GM23248 (cell line): Measurements from ENCODE around the gene PLCB4.

Experiments used
- EZH2 ChIP-seq: fragments of 200-600 bp; sonication (generic); IDR thresholded peaks from 2 replicates; pipeline ENCODE4 v1.6.1; 2018; ENCODE audit warnings: antibody characterized with exemption, mild to moderate bottlenecking; ENCODE audit not compliant: insufficient read depth, poor library complexity, severe bottlenecking
- EZH2phosphoT487 ChIP-seq: fragments of 200-600 bp; sonication (generic); IDR thresholded peaks from 2 replicates; pipeline ENCODE4 v1.6.1; 2018; ENCODE audit warnings: antibody characterized with exemption, moderate library complexity, mild to moderate bottlenecking, low read depth; ENCODE audit not compliant: insufficient read depth

GRCh38 chr20:9019833-9020232, 49.1 kb upstream of the PLCB4 start:
- TF ChIP-seq EZH2 = no peak
- TF ChIP-seq EZH2phosphoT487 = no peak
